CD4-positive, alpha-beta T cell treated with Interleukin-10 for 1 hour (primary cell): ENCODE results near the gene MYH4.

Source experiments
- DNase-seq: peaks from one replicate; pipeline ENCODE4 v3.0.0-alpha.2; 2020

Gene MYH4

GRCh38 chr17:10421211-10421610, 48.1 kb downstream of the MYH4 start:
- DNase-seq: no peak

- no peak for DNase-seq
Measured at GRCh38 chr17:10420811-10421210, 48.5 kb downstream of the MYH4 start.

- no peak for DNase-seq
Measured at GRCh38 chr17:10417431-10417830, 51.9 kb downstream of the MYH4 start.

GRCh38 chr17:10415161-10415560, 54.2 kb downstream of the MYH4 start:
- DNase-seq: no peak

- DNase-seq: no peak
Measured at GRCh38 chr17:10403589-10403988, 65.8 kb downstream of the MYH4 start.

- DNase-seq: no peak
Measured at GRCh38 chr17:10398352-10398751, 71.0 kb downstream of the MYH4 start.

- no peak for DNase-seq
Measured at GRCh38 chr17:10396524-10397163, 72.7 kb downstream of the MYH4 start.

GRCh38 chr17:10394201-10394887, 75.0 kb downstream of the MYH4 start:
- no peak for DNase-seq
